ENCODE results near the gene TRPM2.

TRPM2 gene

DNA sequence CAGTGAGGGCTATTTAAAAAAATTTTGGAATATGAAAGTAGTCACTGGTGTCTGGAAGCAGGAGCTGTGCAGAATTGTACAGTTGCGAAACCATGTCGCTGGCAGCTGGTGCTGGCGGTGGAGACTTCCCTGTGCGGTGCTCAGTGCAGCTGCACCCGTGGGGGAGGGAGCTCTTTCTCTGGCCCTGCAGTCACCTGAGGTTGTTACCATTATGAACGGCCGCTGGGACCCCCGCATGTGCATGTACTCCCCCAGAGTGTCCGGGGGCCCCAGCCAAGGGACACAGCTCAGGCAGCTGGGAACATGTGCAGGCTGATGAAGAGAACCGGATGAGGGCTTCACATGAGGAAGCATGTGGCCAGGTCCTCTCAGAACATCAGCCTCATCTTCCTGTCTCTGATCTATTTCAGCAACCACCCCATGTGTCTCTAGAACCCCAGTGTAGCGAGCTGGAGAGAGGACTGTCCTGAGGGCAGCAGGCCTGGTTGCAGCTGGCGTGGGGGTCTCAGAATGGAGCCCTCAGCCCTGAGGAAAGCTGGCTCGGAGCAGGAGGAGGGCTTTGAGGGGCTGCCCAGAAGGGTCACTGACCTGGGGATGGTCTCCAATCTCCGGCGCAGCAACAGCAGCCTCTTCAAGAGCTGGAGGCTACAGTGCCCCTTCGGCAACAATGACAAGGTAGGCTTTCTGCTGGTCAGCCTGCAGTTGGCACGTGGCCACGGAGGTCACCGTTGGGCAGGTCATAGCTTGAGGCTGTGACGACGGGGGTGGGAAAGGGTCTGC lies at the start of gene TRPM2:
TRPM2 (plus strand) TSS at position 431 of the 780 bp plus-strand sequence; CDS start at position 511, 80 bp downstream.
- peak; percentile 49 to 89 for DNase-seq

DNA sequence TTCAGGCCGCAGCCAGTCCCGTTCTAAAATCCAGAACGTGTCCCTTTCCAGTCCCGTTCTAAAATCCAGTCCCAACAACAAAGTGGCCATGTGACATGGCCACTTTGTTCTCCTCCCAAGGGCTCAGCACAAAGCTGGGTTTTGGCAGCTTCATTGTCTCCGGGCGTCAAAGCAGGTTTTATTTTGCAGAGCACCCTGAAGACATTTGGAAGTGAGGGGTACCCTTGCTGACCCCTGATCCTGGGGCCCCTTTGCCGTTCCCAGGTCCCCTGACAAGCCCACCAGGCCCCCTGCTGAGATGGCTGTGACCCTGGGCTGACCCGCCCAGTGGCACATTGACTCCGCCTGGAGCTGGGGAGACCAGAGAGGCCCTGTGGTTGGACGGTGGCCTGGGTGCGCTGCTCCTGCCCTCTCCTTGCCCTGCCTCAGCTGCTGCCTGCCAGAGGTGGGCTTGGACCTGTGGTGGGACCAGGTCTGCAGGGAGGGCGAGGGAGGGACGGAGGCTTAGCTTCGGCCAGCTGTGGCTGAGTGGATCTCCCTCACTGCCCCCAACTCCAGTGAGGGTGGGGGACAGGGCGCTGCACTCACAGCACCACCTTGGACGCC lies 49.3 kb upstream of the TRPM2 start:
- no peak for DNase-seq

DNA sequence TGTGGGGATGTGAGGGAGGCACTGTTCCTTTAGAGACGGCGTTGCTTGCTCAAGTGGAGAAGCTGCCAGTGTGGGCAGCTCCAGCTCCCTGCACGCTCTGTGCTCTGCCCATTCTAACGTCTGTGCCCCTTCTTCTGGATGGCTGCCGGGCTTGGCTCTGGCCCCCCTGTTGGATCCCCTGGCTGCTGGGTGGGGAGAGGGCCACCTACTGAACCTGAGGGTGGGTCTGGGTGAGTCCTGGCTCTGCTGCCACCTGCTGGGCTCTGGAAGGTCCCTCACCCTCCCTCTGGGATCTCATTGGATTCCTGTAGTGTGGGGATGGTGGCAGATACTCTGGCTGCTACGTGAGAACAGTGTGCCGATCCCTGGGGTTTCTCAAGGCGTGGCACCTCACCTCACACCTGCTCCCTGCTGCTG lies 48.5 kb upstream of the TRPM2 start:
- DNase-seq, result no peak

DNA sequence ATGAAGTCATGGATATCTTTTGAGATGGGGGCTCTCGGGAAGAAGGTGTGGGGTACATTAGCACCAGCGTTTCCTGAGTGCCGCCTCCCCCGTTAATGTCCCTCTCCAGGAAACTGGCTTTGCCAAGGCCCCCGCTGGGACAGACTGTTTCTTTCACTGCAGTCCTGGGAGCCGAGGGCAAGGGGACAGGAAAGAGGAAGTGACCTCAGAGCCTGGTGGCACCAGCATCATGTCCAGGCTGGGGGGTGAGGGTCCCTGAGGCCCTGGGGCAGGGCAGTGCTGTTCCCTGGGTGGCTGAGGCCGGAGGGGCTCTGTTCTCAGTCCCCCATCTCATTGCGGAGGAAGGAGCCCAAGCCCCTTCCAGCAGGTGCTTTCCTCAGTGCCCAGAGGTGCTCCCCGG lies 47.7 kb upstream of the TRPM2 start:
- no peak for DNase-seq

DNA sequence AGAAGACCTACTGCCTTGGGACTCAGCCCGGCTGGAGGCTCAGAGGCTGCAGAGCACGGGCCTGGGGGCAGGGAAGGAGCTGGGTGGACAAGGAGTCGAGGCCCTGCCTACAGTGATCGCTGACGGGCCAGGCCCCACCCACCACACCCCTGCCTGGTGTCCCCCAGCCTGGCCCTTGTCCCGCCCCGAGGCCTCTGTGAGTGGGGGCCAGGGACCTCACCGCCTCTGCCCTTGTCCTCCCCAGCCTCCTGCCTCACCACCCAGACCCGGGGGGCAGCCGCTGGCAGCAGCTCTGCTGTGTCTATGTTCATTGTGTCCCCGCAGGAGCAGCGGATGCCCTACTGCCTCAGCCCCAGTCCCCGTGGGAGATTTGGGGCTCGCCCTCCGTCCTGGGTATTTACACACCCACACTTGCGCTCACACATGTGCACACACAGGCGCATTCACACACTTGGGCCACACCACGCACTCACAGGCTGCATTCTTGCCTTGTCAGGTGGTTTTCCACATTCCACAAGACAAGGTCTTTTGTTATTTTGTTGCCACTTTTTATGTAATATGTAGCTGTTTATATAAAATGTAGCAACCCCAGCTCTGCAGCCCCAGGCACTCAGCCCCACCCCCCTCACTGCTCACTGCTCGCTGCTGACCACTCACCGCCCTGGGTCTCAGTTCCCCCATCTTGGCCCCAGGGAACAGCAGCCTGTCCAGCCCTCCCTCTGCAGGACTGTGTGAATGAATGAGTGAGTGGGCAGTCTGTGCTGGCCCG lies 46.3 kb upstream of the TRPM2 start:
- DNase-seq, result no peak

DNA sequence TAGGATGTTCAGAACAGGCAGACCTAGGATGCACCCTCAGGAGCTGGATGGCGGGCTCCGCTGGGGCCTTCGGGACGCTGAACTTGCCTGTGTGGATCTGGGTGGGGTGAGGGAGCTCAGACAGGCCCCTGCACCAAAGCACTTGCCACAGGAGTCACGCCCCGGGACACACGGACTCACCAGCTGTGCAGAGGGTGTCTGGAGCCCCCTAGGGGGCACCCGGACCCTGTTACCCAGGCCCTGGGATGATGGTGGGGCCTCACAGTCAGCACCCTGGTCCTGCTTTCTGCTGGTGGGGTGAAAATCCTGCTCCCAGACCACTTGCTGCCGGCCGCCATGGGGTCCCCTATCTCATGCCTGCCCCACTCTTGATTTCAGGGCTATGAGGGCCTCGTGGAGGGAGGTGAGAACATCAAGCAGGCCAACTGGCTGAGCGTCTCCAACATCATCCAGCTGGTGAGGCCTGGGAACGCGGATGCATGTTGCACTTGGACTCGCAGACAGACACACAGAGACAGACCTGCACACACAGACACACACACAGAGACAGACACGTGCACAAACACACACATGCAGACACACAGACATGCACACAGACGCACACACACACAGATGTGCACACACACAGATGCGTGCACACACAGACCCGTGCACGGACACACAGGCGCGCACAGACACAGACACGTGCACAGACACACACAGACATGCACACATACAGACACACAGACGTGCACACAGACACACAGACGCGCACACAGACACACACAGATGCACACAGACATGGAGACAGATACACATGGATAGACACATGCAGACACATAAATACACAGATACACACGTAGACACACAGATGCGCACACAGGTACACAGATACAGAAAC lies 42.6 kb upstream of the TRPM2 start:
- DNase-seq, result no peak

DNA sequence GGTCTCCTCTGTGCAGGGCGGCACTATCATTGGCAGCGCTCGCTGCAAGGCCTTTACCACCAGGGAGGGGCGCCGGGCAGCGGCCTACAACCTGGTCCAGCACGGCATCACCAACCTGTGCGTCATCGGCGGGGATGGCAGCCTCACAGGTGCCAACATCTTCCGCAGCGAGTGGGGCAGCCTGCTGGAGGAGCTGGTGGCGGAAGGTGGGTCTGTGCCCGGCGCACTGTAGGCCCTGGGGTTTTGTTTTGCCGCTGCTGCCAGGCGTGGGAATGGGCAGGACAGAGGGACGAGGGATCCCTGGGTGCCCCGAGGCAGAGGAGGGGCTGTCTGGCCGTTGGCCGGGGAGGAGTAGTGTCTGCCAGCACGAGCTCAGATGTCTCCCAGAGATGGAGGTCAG lies 41.3 kb upstream of the TRPM2 start:
- no peak for DNase-seq

DNA sequence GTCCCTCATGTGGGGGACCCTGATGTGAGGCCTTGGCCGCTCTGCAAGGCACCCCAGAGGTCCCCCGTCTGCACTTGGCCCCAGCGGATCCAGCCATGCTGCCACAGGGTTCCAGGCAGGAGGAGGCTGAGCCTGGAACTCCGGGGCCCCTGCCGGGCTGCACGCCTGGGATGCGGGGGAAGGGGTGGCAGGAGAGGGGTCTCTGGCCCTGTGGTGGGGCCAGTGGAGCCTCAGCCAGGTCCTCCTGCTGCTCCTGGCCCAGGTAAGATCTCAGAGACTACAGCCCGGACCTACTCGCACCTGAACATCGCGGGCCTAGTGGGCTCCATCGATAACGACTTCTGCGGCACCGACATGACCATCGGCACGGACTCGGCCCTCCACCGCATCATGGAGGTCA lies 40.7 kb upstream of the TRPM2 start:
- no peak for DNase-seq

DNA sequence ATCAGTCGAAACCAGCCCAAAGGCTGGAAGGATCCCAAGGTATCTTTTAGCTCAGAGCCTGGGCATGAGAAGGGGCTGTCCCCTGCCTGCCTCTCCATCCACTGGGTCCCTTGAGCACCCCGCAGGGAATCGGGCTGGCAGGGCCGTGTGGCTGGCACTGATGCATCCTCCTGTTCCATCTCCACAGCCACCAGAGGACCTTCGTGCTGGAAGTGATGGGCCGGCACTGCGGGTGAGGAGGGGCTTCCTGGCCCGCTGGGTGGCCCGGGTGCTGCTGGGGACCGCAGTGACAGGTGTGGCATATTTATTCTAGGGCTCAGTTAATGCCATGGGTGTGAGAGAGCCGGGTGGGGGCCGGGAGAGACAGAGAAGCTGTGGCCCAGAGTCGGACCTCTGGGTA lies 40.0 kb upstream of the TRPM2 start:
- no peak for DNase-seq

DNA sequence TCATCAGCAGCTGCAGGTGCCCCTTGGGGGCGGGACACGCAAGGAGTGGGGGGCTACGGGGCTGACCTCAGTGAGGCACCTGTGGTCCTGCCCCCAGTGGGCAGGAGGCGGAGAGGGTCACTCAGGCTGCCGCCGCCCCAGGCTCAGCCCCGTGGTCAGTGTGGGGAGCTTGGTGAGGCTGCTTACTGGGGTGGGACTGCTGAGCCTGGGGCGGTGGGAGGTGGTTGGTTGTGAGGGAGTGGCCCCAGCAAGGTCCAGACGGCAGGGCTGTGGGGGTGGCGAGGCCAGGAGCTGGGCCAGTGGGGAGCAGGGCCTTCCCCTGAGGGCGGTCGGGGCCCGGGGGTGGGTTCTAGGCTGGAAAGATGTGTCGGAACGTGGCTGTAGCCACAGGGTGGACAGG lies 39.3 kb upstream of the TRPM2 start:
- DNase-seq, result no peak

DNA sequence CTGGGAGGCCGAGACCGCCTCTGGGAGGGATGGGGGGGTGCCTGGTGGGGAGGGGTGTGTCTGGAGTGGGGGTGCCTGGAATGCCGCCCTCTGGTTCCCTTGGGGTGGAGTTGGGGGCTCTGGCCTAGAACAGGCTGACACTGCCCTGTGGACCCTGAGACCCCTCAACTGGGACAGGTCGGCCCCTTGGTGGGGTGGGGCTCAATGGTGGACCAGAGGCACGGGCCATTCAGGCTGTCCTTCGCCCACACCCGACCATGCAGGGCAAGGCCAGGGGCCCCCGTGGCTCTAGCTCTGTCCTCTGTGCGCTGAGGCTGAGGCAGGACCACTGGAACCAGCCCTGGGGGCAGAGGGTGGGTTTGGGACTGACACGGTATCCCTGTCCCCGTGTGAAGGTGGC lies 38.9 kb upstream of the TRPM2 start:
- DNase-seq, result no peak

DNA sequence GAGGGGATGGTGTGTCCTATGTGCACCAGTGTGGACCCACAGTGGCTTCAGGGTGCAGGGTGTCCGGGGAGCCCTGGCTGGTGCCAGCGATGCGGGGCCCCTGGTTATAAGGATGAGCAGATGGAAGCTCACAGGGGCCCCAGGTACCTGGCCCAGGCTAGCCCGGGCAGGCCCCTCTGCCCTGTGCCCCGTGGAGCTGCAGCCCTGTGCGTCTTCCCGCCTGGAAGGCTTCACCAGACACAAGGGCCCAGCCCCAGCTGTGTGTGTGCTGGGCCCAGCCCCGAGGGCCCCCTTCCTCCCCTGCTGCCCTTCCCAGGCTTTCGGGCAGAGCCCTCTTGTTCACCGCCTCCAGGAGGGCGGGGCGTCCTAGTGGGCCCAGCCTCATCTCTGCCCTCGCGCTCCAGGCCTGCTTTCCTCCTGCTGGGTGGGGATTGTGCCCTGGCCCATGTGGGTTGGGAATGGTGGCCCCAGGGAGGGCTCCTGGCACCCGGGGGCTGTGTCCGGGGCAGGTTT lies 37.7 kb upstream of the TRPM2 start:
- no peak for DNase-seq

DNA sequence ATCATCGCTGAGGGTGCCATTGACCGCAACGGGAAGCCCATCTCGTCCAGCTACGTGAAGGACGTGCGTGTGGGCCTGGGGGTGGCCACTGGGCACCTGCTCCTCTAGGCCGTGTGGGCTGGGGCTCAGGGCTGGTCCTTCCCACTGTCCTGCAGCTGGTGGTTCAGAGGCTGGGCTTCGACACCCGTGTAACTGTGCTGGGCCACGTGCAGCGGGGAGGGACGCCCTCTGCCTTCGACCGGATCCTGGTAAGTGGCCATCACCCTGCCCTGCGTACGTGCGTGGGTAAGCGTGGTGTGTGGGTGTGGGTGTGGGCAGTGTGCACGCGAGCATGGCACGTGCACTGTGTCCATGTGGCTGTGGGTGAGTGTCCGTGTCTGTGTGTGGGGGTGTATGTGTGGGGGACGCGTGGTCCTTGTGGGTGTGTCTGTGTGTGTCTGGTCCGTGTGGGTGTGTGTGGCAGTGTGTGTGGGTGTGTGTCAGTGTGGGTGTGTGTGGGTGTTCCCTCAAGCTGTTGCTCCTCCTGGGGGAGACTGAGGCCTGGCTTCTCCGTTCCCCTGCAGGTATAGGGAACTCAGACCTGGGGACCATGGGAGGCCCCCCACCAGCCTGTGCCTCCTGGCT lies 37.0 kb upstream of the TRPM2 start:
- DNase-seq, result no peak

DNA sequence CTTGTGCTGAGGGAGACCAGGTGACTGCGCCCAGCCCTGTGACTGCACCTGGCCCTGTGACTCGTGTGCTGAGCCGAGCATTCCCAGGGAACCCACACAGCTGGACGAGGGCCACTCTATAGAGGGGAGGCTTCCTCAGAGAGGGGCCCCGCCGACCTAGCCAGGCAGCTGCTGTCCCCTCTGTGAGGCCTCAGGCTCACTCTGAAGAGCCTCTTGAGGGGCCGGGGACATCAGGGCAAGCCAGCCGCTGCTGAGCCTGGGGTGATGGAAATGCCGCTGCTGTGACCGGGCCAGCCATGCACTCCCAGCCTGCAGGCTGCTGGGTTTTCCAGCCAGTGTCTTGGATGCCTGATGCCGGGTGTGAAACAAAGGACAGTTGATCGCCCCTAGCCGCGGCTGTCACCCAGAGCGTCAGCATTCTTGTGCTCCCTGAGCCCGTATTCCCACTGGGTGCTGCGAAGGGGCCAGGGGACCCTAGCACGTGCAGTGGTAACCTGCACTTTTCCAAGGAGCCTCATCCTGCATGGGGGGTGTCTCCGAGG lies 36.1 kb upstream of the TRPM2 start:
- DNase-seq, result no peak

DNA sequence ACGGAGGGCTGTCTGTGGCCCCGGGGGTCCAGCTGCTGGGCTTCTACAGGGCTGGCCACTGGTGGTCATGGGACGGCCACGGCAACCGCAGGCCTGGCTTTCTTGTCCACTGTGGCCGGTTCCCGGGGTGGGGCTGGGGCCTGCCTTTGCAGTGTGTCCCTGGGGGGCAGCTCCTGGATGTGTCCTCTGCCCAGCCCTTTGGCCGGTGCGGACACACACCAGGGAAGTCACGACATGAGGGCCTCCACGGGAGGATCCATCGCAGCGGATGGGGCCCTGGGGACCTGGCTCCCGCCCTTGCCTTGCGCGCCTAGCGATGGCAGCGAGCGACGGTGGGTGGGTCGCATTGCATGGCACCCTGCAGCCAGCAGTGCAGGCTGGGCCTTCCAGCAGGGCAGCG lies 35.5 kb upstream of the TRPM2 start:
- no peak for DNase-seq

DNA sequence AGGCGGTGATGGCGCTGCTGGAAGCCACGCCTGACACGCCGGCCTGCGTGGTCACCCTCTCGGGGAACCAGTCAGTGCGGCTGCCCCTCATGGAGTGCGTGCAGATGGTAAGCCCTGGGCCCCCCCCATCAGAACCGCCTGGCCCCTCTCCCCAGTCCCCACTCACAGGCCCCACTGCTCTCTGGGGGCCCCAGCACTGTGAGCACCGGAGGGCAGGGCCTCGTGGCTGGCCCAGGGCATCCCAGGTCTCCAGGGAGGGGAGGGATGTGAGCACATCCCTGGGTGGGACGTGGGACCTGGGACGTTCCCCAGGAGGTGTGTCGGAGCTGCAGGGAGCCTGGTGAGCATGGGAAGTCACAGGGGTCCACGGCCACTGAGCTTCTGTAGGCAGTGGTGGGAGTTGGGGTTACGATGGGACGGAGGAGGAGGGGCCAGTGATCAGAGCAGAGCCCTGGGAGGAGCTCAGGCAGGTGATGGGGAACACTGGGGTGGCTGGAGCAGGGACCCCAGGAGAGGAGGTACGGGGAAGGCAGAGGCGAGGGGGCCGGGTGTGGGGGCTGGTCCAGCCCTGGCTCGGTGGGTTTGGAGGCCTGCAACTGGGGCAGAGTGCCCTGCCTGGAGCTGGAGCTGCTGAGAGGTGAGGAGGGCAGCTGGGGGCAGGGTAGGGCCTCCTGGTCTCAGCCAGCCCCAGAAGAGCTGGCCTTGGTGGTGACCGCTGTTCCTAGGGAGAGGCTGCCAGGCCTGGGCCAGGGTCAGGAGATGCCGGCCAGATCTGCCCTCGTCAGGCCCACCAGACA lies 34.7 kb upstream of the TRPM2 start:
- DNase-seq, result no peak

DNA sequence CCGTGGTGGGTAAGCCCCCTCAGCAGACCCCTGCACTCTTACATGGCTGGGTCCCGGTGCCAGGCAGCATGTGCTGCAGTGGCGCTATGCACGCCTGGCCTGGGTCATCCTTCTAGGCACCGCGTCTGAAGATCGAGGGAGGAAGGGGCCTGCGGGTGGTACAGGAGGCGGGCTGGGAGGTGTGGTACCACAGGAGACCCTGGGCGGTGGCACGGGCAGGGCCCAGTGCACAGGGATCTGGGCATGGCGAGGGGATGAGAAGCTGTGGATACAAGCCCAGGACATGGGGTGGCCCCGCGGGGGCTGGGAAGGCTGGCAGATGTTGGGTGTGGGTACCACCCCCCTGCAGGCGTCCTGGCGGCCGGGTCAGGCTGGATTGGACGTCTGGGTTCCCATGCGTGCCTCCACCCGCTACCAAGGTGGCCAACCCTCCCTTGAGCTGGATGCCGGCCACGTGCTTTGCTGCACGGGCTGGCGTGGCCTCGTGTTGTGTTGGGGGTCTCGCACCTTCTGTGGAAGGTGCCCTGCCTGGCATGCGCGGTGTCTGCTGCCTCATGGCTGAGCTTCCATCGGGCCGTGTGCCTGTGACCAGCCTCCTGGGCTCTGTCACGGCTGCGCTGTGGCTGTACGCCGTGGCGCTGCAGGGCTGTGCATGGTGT lies 33.9 kb upstream of the TRPM2 start:
- DNase-seq, result no peak

DNA sequence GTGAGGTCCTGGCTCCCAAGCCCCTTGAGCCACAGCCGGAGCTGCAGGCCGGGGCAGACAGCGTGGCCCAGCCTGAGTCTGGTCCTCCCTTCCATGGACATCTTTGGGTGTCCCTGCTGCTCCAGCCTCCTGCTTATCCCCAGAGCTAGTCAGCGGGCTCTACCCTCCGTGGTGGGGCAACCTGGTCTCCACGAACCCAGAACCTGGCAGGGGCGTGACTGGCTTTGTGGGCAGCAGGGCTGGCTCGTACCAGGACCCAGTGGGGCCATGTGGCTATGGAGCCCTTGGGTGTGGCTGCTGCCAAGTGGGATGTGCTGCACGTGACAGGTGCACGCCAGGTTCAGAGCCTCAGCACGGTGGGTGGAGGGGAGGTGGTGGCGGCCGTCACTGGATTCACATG lies 32.6 kb upstream of the TRPM2 start:
- DNase-seq, result no peak

DNA sequence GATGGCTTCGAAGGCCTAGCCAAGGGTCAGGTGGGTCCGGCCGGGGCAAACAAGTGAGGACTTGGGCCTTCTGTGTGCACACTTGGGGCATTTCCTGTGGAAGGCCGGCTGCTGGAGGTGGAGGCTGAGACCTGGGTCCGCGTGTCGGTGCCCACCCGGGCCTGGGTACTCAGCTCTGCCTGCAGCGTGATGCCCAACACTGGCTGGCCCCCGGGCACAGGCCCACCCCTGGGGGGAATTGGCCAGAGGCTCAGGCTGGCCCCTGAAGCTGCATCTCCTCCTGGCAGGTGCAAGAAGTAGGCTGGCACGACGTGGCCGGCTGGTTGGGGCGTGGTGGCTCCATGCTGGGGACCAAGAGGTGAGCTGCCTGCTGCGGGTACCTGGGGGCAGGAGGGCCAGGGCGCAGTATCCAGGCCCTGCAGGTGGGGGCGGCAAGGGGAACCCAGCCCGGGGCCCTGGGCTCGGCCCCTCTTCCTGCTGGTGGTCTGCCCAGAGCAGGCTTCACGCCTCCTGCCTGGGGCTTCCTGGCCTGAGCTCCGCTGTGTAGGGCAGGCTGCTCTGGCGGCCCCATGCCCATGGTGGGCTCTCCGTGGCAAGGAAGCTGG lies 31.5 kb upstream of the TRPM2 start:
- DNase-seq, result no peak

All from bone marrow (tissue), 2 donors.